Left renal cortex interstitium (tissue), 4 donors: Measurements from ENCODE around the gene FHOD1. TPM values are rescaled to one million over a fixed set of nuclear protein-coding genes. Genes with fewer than 3 reads are reported as not detected.

Experiments
- DNase-seq, 4 donors: peaks; one replicate each; pipeline ENCODE4 v3.0.0-alpha.2; 2013; ENCODE audit warnings: low read depth in 4 of 4, low spot score in 2 of 4, missing footprints in 1 of 4
- polyA plus RNA-seq, 4 donors: library from polyadenylated mRNA; unstranded; fragments of 120-200 nt; gene quantifications; one replicate each; pipeline ENCODE4 v1.2.1, GENCODE V29; 2013; ENCODE audit not compliant: insufficient read length in 4 of 4

FHOD1 gene
- polyA plus RNA-seq, 4 donors, result 28.9 to 52.4 (median 43.5) TPM

DNA sequence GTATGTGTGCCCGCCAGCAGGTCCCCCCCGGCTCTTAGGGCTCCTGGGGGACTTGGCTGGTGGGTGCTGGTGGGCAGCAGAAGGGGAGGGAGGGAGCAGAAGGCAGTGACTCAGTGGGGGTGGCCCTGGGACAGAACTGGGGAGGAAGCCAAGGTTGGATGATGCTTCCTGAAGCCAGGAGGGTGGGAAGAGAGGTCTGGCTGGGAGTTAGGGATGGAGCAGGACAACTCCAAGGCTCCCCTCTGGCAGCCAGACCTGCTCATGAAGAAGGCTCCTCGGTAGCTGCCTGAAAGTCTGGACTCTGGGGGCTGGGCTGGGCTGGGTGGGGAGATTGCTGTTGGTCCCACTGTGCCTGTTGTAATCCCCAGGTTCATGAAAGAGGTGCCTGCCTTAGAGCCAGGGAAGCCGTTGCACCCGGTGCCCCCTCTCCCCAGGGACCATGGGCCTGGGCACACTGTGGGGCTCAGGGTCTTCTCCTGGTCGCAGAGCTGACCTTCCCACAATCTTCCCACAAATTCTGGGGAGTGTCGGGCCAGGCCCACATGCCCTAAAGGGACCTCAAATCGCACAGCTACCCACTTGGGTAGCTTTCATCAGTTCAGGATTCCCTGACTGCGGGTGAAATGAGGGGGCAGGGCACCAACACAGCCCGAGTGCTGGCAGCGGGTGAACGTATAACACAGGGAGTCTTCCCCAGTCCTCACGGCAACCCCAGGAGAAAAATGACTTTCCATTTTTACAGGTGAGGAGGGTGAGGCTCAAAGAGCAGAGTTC lies 30.9 kb upstream of the FHOD1 start:
- no peak for DNase-seq

- DNase-seq, result no peak
These were observed 30.2 kb upstream of the FHOD1 start for GRCh38 chr16:67277294-67277998.

DNA sequence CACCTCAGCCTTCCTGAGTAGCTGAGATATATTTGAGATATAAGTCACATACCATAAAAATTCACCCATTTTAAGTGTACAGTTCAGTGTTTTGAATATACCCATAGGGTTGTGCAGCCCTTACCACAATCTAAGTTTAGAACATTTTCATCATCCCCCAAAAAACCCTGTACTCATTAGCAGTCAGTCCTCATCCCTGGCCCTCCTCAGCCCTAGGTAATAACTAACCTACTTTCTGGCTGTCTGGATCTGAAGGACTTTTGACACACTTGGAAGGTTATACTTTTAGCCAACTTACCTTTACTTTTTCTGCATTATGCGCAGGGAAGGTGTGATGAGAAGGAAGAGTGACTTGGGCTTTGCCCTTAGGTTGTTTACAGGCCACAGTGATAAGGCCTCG lies 28.0 kb upstream of the FHOD1 start:
- DNase-seq, result no peak

DNA sequence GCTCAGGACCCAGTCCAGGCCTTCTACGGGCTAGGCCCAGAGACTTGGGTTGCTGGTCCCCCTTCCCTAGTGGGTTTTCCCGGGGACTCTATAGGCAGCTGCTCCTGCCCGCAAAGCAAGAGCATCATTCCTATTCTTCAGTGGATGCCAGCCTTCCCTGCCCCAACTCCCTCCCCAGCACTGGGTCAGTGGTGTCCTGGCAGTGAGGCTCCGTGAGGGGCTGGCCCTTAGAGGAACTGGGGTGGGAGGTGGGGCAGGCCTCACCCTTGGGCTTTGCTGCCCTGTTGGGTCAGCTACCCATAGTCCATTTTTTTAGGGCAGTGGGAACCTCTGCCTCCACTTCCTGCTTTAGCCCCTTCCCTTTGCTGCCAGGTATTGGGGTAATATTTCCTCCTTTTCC lies 24.2 kb upstream of the FHOD1 start:
- no peak for DNase-seq

DNA sequence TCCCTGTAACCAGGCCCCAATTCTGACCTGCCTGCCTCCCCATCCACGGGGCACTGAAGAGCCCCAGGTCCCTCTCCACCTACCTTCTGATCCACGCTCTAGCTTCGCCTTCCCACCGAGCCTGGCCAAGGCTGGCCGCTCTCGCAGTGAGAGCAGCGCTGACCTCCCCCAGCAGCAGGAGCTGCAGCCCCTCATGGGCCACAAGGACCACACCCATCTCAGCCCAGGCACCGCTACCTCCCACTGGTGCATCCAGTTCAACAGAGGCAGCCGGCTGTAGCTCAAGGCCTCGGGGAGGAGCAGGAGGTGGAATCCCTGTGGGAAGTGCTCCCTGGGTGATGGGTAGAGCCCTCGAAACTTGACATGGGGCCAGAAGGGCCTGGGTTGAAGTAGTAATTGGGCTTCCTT lies 23.7 kb upstream of the FHOD1 start:
- no peak for DNase-seq

GRCh38 chr16:67269766-67270165 lies 22.5 kb upstream of the FHOD1 start:
- no peak for DNase-seq

DNA sequence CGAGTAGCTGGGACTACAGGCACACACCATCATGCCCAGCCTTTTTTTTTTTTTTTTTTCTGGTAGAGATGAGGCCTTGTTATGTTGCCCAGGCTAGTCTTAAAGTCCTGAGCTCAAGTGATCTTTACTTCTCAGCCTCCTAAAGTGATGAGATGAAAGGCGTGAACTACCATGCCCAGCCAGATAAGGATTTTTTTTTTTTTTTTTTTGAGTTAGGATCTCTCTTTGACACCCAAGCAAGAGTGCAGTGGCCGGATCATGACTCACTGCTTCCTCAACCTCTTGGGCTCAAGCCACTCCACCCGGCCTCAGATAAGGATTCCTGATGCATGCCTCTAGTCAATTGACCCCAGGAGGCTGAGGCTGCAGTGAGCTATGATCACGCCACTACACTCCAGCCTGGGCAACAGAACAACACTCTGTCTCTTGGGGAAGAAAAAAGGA lies 20.9 kb upstream of the FHOD1 start:
- no peak for DNase-seq

GRCh38 chr16:67265834-67266233 lies 18.6 kb upstream of the FHOD1 start:
- DNase-seq, result no peak

DNA sequence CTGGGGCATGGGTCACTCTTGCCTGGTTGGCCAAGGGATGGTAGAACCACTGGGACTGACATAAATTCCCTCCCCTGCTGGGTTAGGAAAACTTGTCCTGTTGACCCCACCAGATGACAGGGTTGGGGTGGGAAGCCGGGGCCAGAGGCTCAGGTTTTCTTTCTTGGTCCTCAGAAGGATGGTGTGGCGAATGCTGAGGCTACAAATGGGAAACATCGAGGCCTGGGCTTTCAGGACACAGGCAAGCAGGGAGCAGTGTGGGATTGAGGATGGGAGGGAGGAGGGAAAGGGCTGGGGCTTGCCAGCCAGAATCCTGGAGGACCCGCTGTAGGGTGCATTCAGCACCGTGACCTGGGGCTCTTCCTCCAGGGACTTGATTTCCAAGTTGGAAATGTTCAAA lies 17.6 kb upstream of the FHOD1 start:
- DNase-seq, result no peak

DNA sequence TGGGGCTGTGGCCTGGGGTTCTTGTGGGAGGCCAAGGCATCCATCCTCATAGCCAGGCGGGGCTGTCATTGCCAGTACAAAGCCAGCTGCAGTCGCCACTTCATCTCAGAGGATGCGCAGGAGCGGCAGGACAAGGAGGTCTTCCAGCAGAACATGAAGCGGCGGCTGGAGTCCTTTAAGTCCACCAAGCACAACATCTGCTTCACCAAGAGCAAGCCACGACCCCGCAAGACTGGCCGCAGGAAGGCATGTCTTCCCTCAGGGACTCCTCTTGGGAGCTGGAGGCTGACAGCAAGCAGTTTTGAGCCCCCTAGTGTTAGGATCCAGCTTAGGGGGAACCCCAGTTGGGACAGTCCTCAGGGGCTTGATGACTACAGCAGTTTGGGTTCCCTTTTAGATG lies 17.0 kb upstream of the FHOD1 start:
- no peak for DNase-seq

- no peak for DNase-seq
These were observed 15.9 kb upstream of the FHOD1 start for GRCh38 chr16:67263201-67263600.

GRCh38 chr16:67260426-67261063 lies 13.3 kb upstream of the FHOD1 start:
- DNase-seq, result no peak

GRCh38 chr16:67259705-67260104 lies 12.4 kb upstream of the FHOD1 start:
- no peak for DNase-seq

DNA sequence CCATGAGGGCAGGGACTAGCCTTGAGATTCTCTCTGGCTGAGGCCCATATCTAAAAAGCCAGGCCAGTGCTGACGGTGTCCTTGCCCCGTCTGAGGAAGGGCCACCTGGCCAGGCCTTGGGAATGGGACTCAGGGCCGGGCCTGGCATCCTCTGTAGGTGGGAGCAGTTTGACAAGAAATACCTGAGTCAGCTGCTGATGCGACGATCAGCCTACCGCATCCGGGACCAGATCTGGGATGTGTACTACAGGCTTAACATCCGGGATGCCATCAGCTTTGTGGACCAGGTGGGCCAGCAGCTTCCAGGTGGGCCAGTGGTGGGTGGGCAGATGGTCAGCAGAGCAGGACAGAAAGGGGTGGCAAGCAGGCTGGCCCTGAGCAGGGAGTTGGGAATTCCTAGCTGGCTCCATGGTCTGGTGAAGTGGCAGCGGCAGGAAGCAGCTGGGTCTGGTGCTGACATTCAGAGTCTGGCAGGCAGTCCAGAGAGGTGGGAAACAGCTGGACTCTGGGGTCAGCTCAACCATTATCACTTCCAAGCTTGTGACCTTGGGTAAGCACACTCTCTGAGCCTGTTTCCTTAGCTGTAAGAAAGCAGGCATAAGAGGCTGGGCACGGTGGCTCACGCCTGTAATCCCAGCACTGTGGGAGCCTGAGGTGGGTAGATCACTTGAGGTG lies 11.0 kb upstream of the FHOD1 start:
- DNase-seq, result no peak

DNA sequence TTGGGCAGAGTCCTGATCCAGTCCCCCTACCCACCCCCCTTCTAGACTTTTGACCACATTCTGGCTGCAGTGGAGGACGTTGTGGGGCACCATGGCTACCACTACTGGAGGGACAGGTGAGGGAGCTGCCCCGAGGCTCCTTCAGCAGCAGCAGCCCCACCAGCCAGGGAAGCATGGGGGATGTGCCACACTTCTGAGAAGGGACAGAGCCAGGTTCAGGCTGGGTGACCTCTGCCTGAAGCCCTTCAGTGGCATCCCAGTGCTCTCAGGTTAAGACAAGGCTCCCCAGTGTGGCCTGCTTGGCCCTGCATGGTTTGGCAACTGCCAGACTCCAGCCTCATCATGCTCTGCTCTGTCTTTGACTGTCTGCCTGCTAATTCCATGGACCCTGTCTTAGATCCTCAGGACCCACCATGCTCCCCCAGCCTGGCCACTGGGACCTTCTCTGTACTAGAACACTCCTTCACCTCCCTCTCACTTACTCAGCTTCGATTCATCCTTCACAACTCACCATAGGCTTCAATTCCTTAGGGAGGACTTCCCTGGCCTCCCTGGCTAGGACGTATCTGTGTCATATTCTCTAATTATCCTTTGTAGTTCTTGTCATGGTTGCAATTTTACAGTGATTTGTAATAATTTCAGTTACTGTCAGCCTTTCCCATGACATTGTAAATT lies 10.3 kb upstream of the FHOD1 start:
- no peak for DNase-seq

GRCh38 chr16:67256701-67257230 lies 9.5 kb upstream of the FHOD1 start:
- DNase-seq, result no peak

DNA sequence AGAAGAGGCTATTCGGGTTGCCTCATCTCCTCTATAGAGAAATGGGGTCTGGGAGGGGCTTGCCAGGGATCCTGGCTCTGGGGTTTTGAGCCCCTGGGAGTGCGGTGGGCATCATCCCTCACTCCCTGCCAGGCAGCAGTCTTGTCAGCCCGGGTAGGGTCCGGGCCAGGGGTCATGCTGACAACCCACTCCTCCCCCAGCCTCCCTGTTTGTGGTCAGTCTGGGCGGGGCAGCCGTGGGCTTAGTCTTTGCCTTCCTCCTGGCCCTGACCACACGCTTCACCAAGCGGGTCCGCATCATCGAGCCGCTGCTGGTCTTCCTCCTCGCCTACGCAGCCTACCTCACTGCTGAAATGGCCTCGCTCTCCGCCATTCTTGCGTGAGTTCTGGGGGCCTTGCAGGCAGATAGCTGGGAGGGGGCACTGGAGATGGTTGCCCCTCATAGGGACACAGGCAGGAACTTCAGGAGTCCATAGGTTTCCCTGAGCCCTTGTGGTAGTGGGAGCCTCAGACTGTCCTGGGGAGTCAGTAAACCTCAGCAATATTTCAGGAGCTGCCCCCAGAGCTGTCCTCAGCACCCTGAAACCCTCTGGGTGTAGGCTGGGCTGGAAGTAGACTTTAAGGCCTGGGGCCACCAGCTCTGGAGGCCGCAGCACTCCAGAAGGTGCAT lies 8.4 kb upstream of the FHOD1 start:
- DNase-seq, result no peak

DNA sequence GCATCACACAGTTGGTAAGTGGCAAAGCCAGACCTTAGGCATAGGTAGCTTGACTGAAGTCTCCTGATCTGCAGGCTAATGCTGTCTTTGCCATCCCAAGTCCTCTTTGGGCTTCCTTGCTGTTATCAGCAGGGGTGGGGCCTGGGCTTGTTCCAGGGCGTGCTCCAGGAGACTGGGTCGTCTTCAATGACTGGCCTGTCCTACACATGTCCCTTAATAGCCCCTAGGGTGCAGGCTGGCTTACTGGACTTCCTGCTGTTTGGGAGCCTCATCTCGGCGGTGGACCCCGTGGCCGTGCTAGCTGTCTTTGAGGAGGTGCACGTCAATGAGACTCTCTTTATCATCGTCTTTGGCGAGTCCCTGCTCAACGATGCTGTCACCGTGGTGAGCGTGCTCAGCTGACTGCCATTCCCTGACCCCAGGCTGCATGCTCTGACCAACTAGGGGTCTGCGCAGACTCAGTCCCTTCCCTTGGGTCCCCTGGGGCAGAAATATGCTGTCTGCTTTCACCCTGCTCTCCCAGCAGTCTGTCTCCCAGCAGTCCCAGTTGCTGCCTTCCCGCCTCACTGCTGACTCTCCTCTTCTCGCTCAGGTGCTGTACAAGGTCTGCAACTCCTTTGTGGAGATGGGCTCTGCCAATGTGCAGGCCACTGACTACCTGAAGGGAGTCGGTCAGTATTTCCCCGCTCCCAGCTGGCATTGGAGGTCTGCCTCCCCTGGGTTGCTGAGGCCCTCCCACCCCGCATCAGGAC lies 7.7 kb upstream of the FHOD1 start:
- DNase-seq, result no peak
